GM18505 (cell line): ENCODE results near the gene ARHGAP42.
A peak's percentile ranks its signal among the peaks of the same experiment; 100 is the strongest.

ENCODE experiments used
- ATAC-seq: cut with Tn5 transposase; IDR thresholded peaks from one replicate; pipeline ENCODE4 v1.9.1; 2021; ENCODE audit not compliant: unreplicated experiment
- POLR2A ChIP-seq: IDR thresholded peaks from 4 replicates; pipeline ENCODE4 v1.6.1; 2011; ENCODE audit warnings: borderline replicate concordance; ENCODE audit not compliant: insufficient read depth, insufficient read length; ENCODE audit errors: extremely low read depth

Gene ARHGAP42

GRCh38 chr11:100903284-100903683, 216.2 kb downstream of the ARHGAP42 start:
- no peak for ATAC-seq
- TF ChIP-seq POLR2A: no peak

- no peak for TF ChIP-seq POLR2A
- ATAC-seq: no peak
Observed at GRCh38 chr11:100905684-100906083, 218.6 kb downstream of the ARHGAP42 start.

GRCh38 chr11:100908746-100909145, 221.7 kb downstream of the ARHGAP42 start:
- ATAC-seq: peak; percentile 57
- TF ChIP-seq POLR2A: no peak

GRCh38 chr11:100910808-100911207, 223.7 kb downstream of the ARHGAP42 start:
- no peak for TF ChIP-seq POLR2A
- ATAC-seq: peak; percentile 86

GRCh38 chr11:100914415-100915110, 227.5 kb downstream of the ARHGAP42 start:
- TF ChIP-seq POLR2A: no peak
- no peak for ATAC-seq

- TF ChIP-seq POLR2A: no peak
- no peak for ATAC-seq
Observed at GRCh38 chr11:100918551-100919500, 231.7 kb downstream of the ARHGAP42 start.

- no peak for ATAC-seq
- TF ChIP-seq POLR2A: no peak
Observed at GRCh38 chr11:100920593-100920992, 233.5 kb downstream of the ARHGAP42 start.

GRCh38 chr11:100922121-100922520, 235.0 kb downstream of the ARHGAP42 start:
- ATAC-seq: no peak
- TF ChIP-seq POLR2A: no peak

GRCh38 chr11:100923555-100923954, 236.5 kb downstream of the ARHGAP42 start:
- ATAC-seq: no peak
- no peak for TF ChIP-seq POLR2A

- peak; percentile 94 for ATAC-seq
- no peak for TF ChIP-seq POLR2A
Observed at GRCh38 chr11:100925935-100926334, 238.8 kb downstream of the ARHGAP42 start.

GRCh38 chr11:100927579-100927978, 240.5 kb downstream of the ARHGAP42 start:
- no peak for ATAC-seq
- TF ChIP-seq POLR2A: no peak

GRCh38 chr11:100928426-100928825, 241.3 kb downstream of the ARHGAP42 start:
- TF ChIP-seq POLR2A: no peak
- no peak for ATAC-seq

GRCh38 chr11:100929377-100929776, 242.3 kb downstream of the ARHGAP42 start:
- ATAC-seq: no peak
- TF ChIP-seq POLR2A: no peak
